K562 (cell line): ENCODE results near the gene ATRIP. TPM values are rescaled to one million over a fixed set of nuclear protein-coding genes. Genes with fewer than 3 reads are reported as not detected.

ENCODE experiments used
- CCNT2 ChIP-seq: IDR thresholded peaks from 2 replicates; pipeline ENCODE4 v1.6.1; 2011; ENCODE audit warnings: borderline replicate concordance, low read depth, mild to moderate bottlenecking, moderate library complexity, mixed read lengths, low read length; ENCODE audit not compliant: insufficient read length; ENCODE audit errors: extremely low read depth
- CREB1 ChIP-seq, 2 experiments: sonication (generic) in 1 of 2; formaldehyde crosslinking in 1 of 2; IDR thresholded peaks; 2 replicates each; pipeline versions ENCODE4 v1.6.1 to v1.8.0; 2012 to 2022; ENCODE audit warnings: inconsistent platforms in 1 of 2, mild to moderate bottlenecking in 1 of 2, missing genetic modification reagents in 1 of 2, moderate library complexity in 1 of 2
- ELF1 ChIP-seq: fragments of 200-800 bp; sonication (Bioruptor generic); IDR thresholded peaks from 2 replicates; pipeline ENCODE4 v1.6.1; 2016; ENCODE audit warnings: missing genetic modification characterization, missing compliant biosample characterization
- KDM1A ChIP-seq, 2 experiments: fragments of 450-650 bp; IDR thresholded peaks; 2 replicates each; pipeline ENCODE4 v1.6.1; 2016; ENCODE audit warnings: mild to moderate bottlenecking in 2 of 2
- KDM5B ChIP-seq: fragments of 200-600 bp; sonication (generic); IDR thresholded peaks from 2 replicates; pipeline ENCODE4 v1.6.1; 2012; ENCODE audit warnings: low read depth, mild to moderate bottlenecking, moderate library complexity, low read length, control low read depth, inconsistent platforms; ENCODE audit not compliant: insufficient replicate concordance
- MNT ChIP-seq, 2 experiments: fragments of 450-650 bp; conservative IDR thresholded peaks; 2 replicates each; pipeline ENCODE4 v1.6.1; 2017; ENCODE audit warnings: mild to moderate bottlenecking in 2 of 2, moderate library complexity in 2 of 2
- NR2C2 ChIP-seq, 2 experiments: fragments of 200-800 bp in 1 of 2; sonication (Bioruptor generic) in 1 of 2; sonication (generic) in 1 of 2; formaldehyde crosslinking in 1 of 2; IDR thresholded peaks; 2 replicates each; pipeline versions ENCODE4 v1.6.1 to v1.8.0; 2016 to 2022; ENCODE audit warnings: mild to moderate bottlenecking in 1 of 2, missing compliant biosample characterization in 1 of 2, missing genetic modification characterization in 1 of 2, missing genetic modification reagents in 1 of 2
- PHB ChIP-seq: fragments of 250-450 bp; sonication (Bioruptor Pico); IDR thresholded peaks from 2 replicates; pipeline ENCODE4 v1.5.0; 2021
- PHF8 ChIP-seq: fragments of 200-600 bp; sonication (generic); IDR thresholded peaks from 2 replicates; pipeline ENCODE4 v1.6.1; 2012; ENCODE audit warnings: mixed run types, mild to moderate bottlenecking, inconsistent platforms, low read length, moderate library complexity, borderline replicate concordance
- polyA plus RNA-seq, 8 experiments: library from polyadenylated mRNA; depleted of rRNA in 4 of 8; stranded (reverse) in 5 of 8; unstranded in 3 of 8; fragments of >200 nt; fragmentation: Nextera tagmentation in 2 of 8; fragmentation: Illumina TruSeq in 1 of 8; extraction: Ambion mirVana in 2 of 8; extraction: Trizol in 1 of 8; gene quantifications; 2 replicates each; pipeline versions ENCODE4 v1.2.1 to v1.2.3, GENCODE V29; 2011 to 2014; ENCODE audit warnings: inconsistent platforms in 1 of 8, missing spikeins in 1 of 8
- total RNA-seq, 7 experiments: library from RNA; depleted of rRNA in 6 of 7; stranded (reverse); fragments of >200 nt in 6 of 7; fragmentation: Illumina TruSeq in 2 of 7; extraction: Trizol in 2 of 7; gene quantifications; 2 replicates each; pipeline versions ENCODE4 v1.2.1 to v1.2.3, GENCODE V29; 2011 to 2021; ENCODE audit warnings: low replicate concordance in 1 of 7
- TF ChIP-seq, protein P1 (sequence below), 3 experiments: fragments of 200-800 bp in 1 of 3; fragments of 250-450 bp in 1 of 3; fragments of 450-650 bp in 1 of 3; sonication (Bioruptor Pico) in 1 of 3; sonication (Bioruptor generic) in 1 of 3; formaldehyde crosslinking in 1 of 3; IDR thresholded peaks; 2 replicates each; pipeline versions ENCODE4 v1.6.1 to v1.8.0; 2016 to 2022; ENCODE audit warnings: mild to moderate bottlenecking in 2 of 3, missing genetic modification characterization in 2 of 3, missing compliant biosample characterization in 1 of 3, moderate library complexity in 1 of 3

ATRIP gene
- total and polyA plus RNA-seq, 9 of the 15 experiments (the other 6 are each of a cell fraction or from before 2014, with no cell fraction given): 1.7 to 15.7 (median 10.5) TPM

DNA sequence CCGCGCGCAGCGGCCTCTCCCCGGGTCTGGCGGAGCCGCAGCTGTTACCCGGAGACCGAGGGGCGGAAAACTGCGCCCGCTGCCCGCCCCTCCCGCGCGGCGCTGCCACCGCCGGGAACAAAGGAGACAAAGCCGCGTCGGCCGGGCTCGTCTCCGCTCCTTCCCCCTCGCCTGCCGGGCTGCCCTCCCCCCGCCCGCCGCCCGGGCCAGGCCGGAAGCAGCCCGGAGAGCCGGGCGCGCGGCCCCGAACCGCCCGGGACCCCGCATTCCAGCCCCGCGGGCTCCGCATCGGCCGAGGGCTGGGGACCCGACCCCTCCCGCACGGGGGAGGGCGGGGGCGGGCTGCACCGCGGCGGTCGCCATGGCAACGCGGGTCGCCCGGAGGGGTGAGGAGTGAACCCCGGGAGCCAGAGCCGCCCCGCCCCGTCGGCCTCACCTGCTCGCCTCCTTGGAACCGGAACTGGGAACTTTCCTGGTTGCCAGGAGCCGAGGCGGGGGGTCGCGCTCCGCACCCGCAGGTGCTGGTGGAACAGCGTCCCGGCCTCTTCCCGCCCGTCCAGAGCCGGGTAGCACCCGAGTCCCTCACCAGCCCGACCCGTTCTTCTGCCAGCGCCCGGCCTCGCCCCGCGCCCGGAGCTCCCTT is 17.1 kb upstream of the ATRIP start (continued):
- TF ChIP-seq PHF8 (peak; percentile 44; the same call in 1 of the 2 replicates), NR2C2 (CRISPR knock-in tag; IDR thresholded peaks at IDR 0.05) (no peak), NR2C2 (tag; IDR thresholded peaks at IDR 0.05) (peak; percentile 41; the same call in 1 of the 2 replicates), MNT (conservative IDR thresholded peaks at IDR 0.05) (no peak), KDM5B (peak; percentile 18), CCNT2 (peak; percentile 38), ELF1 (peak; percentile 51; the same call in 1 of the 2 replicates), PHB (CRISPR knock-in tag) (no peak), KDM1A (IDR thresholded peaks at IDR 0.05) (no peak), CREB1 (IDR thresholded peaks at IDR 0.05) (no peak), CREB1 (CRISPR knock-in tag; IDR thresholded peaks at IDR 0.05) (no peak)
- TF ChIP-seq, protein P1, sequence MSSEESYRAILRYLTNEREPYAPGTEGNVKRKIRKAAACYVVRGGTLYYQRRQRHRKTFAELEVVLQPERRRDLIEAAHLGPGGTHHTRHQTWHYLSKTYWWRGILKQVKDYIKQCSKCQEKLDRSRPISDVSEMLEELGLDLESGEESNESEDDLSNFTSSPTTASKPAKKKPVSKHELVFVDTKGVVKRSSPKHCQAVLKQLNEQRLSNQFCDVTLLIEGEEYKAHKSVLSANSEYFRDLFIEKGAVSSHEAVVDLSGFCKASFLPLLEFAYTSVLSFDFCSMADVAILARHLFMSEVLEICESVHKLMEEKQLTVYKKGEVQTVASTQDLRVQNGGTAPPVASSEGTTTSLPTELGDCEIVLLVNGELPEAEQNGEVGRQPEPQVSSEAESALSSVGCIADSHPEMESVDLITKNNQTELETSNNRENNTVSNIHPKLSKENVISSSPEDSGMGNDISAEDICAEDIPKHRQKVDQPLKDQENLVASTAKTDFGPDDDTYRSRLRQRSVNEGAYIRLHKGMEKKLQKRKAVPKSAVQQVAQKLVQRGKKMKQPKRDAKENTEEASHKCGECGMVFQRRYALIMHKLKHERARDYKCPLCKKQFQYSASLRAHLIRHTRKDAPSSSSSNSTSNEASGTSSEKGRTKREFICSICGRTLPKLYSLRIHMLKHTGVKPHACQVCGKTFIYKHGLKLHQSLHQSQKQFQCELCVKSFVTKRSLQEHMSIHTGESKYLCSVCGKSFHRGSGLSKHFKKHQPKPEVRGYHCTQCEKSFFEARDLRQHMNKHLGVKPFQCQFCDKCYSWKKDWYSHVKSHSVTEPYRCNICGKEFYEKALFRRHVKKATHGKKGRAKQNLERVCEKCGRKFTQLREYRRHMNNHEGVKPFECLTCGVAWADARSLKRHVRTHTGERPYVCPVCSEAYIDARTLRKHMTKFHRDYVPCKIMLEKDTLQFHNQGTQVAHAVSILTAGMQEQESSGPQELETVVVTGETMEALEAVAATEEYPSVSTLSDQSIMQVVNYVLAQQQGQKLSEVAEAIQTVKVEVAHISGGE (CRISPR knock-in tag; IDR thresholded peaks at IDR 0.05): peak; percentile 74 to 96 (median 86); a peak in 5 of 6 replicates
